Mesenchymal stem cell (in vitro differentiated cells and primary cell): Measurements from ENCODE around the gene CACNA1I.

Experiments used
- DNase-seq: peaks from one replicate; pipeline ENCODE4 v3.0.0-alpha.2; 2013
- H2AFZ ChIP-seq: one replicate; pipeline ENCODE4 v1.6.1; 2013; ENCODE audit warnings: low read depth, mild to moderate bottlenecking, control low read depth, inconsistent platforms, low read length, moderate library complexity
- H2AK5ac ChIP-seq: 2 replicates; pipeline ENCODE4 v1.6.1; 2013; ENCODE audit warnings: low read length, moderate library complexity, mild to moderate bottlenecking, inconsistent platforms; ENCODE audit not compliant: severe bottlenecking
- H2BK120ac ChIP-seq: one replicate; pipeline ENCODE4 v1.6.1; 2013; ENCODE audit warnings: low read depth, mild to moderate bottlenecking, inconsistent platforms, low read length, moderate library complexity
- H2BK12ac ChIP-seq, 2 experiments: one replicate each; pipeline ENCODE4 v1.6.1; 2013; ENCODE audit warnings: inconsistent platforms in 2 of 2, low read length in 2 of 2, mild to moderate bottlenecking in 2 of 2, moderate library complexity in 2 of 2, control low read depth in 1 of 2
- H2BK15ac ChIP-seq: one replicate; pipeline ENCODE4 v1.6.1; 2013; ENCODE audit warnings: mild to moderate bottlenecking, low read depth, inconsistent platforms; ENCODE audit not compliant: poor library complexity, severe bottlenecking
- H2BK5ac ChIP-seq: 2 replicates; pipeline ENCODE4 v1.6.1; 2013; ENCODE audit warnings: low read depth, mild to moderate bottlenecking, low read length, control low read depth, inconsistent platforms; ENCODE audit not compliant: poor library complexity, severe bottlenecking
- H3K14ac ChIP-seq, 2 experiments: one replicate each; pipeline ENCODE4 v1.6.1; 2013; ENCODE audit warnings: inconsistent platforms in 2 of 2, low read length in 2 of 2, control low read depth in 1 of 2, mild to moderate bottlenecking in 1 of 2, moderate library complexity in 1 of 2
- H3K18ac ChIP-seq, 2 experiments: one replicate each; pipeline ENCODE4 v1.6.1; 2013; ENCODE audit warnings: inconsistent platforms in 2 of 2, low read length in 2 of 2, control low read depth in 1 of 2, low read depth in 1 of 2, mild to moderate bottlenecking in 1 of 2
- H3K23ac ChIP-seq, 2 experiments: one replicate each; pipeline ENCODE4 v1.6.1; 2013; ENCODE audit warnings: inconsistent platforms in 2 of 2, low read length in 2 of 2, mild to moderate bottlenecking in 2 of 2, moderate library complexity in 2 of 2, control low read depth in 1 of 2
- H3K27ac ChIP-seq: 2 replicates; pipeline ENCODE4 v1.5.1; 2013; ENCODE audit warnings: mild to moderate bottlenecking, moderate library complexity, low read length, control low read depth, inconsistent platforms; ENCODE audit not compliant: poor library complexity, severe bottlenecking
- H3K27me3 ChIP-seq, 2 experiments: 2 replicates each; pipeline versions ENCODE4 v1.6.1 to v1.7.0; 2013; ENCODE audit warnings: low read length in 2 of 2, mild to moderate bottlenecking in 2 of 2, moderate library complexity in 2 of 2, control low read depth in 1 of 2, inconsistent platforms in 1 of 2; ENCODE audit not compliant: control insufficient read depth in 1 of 2, insufficient read depth in 1 of 2
- H3K36me3 ChIP-seq, 2 experiments: 2 replicates each; pipeline versions ENCODE4 v1.6.1 to v1.7.0; 2013; ENCODE audit warnings: low read length in 2 of 2, control low read depth in 1 of 2, inconsistent platforms in 1 of 2, low read depth in 1 of 2, mild to moderate bottlenecking in 1 of 2; ENCODE audit not compliant: insufficient read depth in 2 of 2, control insufficient read depth in 1 of 2
- H3K4ac ChIP-seq, 2 experiments: one replicate each; pipeline ENCODE4 v1.6.1; 2013; ENCODE audit warnings: inconsistent platforms in 2 of 2, low read length in 2 of 2, mild to moderate bottlenecking in 2 of 2, moderate library complexity in 2 of 2, control low read depth in 1 of 2, low read depth in 1 of 2
- H3K4me1 ChIP-seq: 2 replicates; pipeline ENCODE4 v1.6.1; 2013; ENCODE audit warnings: low read depth, low read length, control low read depth; ENCODE audit not compliant: control insufficient read depth, insufficient read depth
- H3K4me2 ChIP-seq: 2 replicates; pipeline ENCODE4 v1.6.1; 2013; ENCODE audit warnings: low read length, mild to moderate bottlenecking, inconsistent platforms; ENCODE audit not compliant: poor library complexity, severe bottlenecking
- H3K4me3 ChIP-seq, 2 experiments: 2 replicates each; pipeline versions ENCODE4 v1.5.1 to v1.7.0; 2013; ENCODE audit warnings: low read length in 2 of 2, mild to moderate bottlenecking in 2 of 2, control low read depth in 1 of 2, low read depth in 1 of 2; ENCODE audit not compliant: insufficient read depth in 1 of 2
- H3K79me1 ChIP-seq: replicated peaks from 2 replicates; pipeline ENCODE4 v1.6.1; 2013; ENCODE audit warnings: mild to moderate bottlenecking, control low read depth, low read length, inconsistent platforms; ENCODE audit not compliant: poor library complexity, severe bottlenecking
- H3K9ac ChIP-seq: 2 replicates; pipeline ENCODE4 v1.7.0; 2013; ENCODE audit warnings: mild to moderate bottlenecking, low read length, moderate library complexity
- H3K9me3 ChIP-seq: 2 replicates; pipeline ENCODE4 v1.7.0; 2013; ENCODE audit warnings: mild to moderate bottlenecking, low read length; ENCODE audit not compliant: control insufficient read depth
- H4K8ac ChIP-seq: one replicate; pipeline ENCODE4 v1.6.1; 2013; ENCODE audit warnings: inconsistent platforms, mild to moderate bottlenecking, low read length, moderate library complexity
- H4K91ac ChIP-seq: one replicate; pipeline ENCODE4 v1.6.1; 2013; ENCODE audit warnings: mild to moderate bottlenecking, low read length, inconsistent platforms
- WGBS: methylation state at CpG from one replicate; pipeline ENCODE4 v1.1.7; 2013; ENCODE audit warnings: mixed read lengths; 5-methylcytosine and 5-hydroxymethylcytosine counted together

The CACNA1I gene

GRCh38 chr22:39562839-39563489 lies 7.6 kb upstream of the CACNA1I start:
- H2BK15ac ChIP-seq, result no peak overlapping the region
- H3K9ac ChIP-seq, result no peak overlapping the region
- H2BK5ac ChIP-seq, result no peak overlapping the region
- peaks cover 10% of the 10 kb centered on the region for H3K4me1 ChIP-seq
- H2BK120ac ChIP-seq, result no peak overlapping the region
- no peaks in the 10 kb centered on the region for H3K79me1 ChIP-seq
- H3K14ac ChIP-seq, result no peak overlapping the region
- no peak overlapping the region for H3K4me3 ChIP-seq
- H3K18ac ChIP-seq, result no peak overlapping the region
- no peak overlapping the region for H2AFZ ChIP-seq
- no peak overlapping the region for H2AK5ac ChIP-seq
- 70% methylated on average over 9 of the region's 9 CpGs for WGBS
- H4K91ac ChIP-seq, result no peak overlapping the region
- H3K27me3 ChIP-seq, result peaks cover 55 to 68% of the 10 kb centered on the region in 2 experiments
- no peaks in the 10 kb centered on the region for H3K9me3 ChIP-seq
- no peak overlapping the region for H4K8ac ChIP-seq
- no peak for DNase-seq
- no peak overlapping the region for H3K23ac ChIP-seq
- no peak overlapping the region for H3K4ac ChIP-seq
- no peak overlapping the region for H2BK12ac ChIP-seq
- H3K36me3 ChIP-seq, result no peaks in the 10 kb centered on the region
- H3K27ac ChIP-seq, result no peak overlapping the region
- no peak overlapping the region for H3K4me2 ChIP-seq

GRCh38 chr22:39563571-39564428 lies 6.8 kb upstream of the CACNA1I start:
- Histone ChIP-seq H3K4me1 (peaks cover 4% of the 10 kb centered on the region), H3K27ac (no peak overlapping the region), H2BK120ac (no peak overlapping the region), H4K8ac (no peak overlapping the region), H2BK5ac (no peak overlapping the region), H3K14ac (peak overlapping the region in 1 of 2 experiments; percentile 66), H3K9me3 (no peaks in the 10 kb centered on the region), H3K4me3 (no peak overlapping the region), H3K27me3 (peaks cover 47 to 65% of the 10 kb centered on the region in 2 experiments), H3K23ac (no peak overlapping the region), H3K36me3 (no peaks in the 10 kb centered on the region), H3K4ac (no peak overlapping the region), H3K18ac (no peak overlapping the region), H3K9ac (no peak overlapping the region), H3K4me2 (no peak overlapping the region), H2AFZ (no peak overlapping the region), H4K91ac (peak overlapping the region; percentile 57), H2AK5ac (no peak overlapping the region), H2BK12ac (no peak overlapping the region), H3K79me1 (no peaks in the 10 kb centered on the region), H2BK15ac (no peak overlapping the region)
- WGBS, result 70% methylated on average over 7 of the region's 7 CpGs
- DNase-seq, result no peak

GRCh38 chr22:39565414-39565944 lies 5.1 kb upstream of the CACNA1I start:
- Histone ChIP-seq H2AFZ (no peak overlapping the region), H2BK5ac (no peak overlapping the region), H3K27ac (no peak overlapping the region), H3K4me3 (no peak overlapping the region), H3K36me3 (no peaks in the 10 kb centered on the region), H4K8ac (no peak overlapping the region), H3K4me2 (no peak overlapping the region), H3K27me3 (peaks cover 30 to 51% of the 10 kb centered on the region in 2 experiments), H3K9me3 (peaks cover 2% of the 10 kb centered on the region), H3K79me1 (no peaks in the 10 kb centered on the region), H2BK15ac (no peak overlapping the region), H3K9ac (no peak overlapping the region), H3K23ac (no peak overlapping the region), H3K18ac (no peak overlapping the region), H2AK5ac (no peak overlapping the region), H2BK12ac (no peak overlapping the region), H3K4ac (no peak overlapping the region), H4K91ac (no peak overlapping the region), H3K4me1 (no peaks in the 10 kb centered on the region), H3K14ac (no peak overlapping the region), H2BK120ac (no peak overlapping the region)
- WGBS, result 93% methylated on average over 5 of the region's 5 CpGs
- no peak for DNase-seq
